Effector memory CD4-positive, alpha-beta T cell (primary cell): ENCODE measurements around the gene ALPK3.

Source experiments
- DNase-seq, 3 donors: peaks; one replicate each; pipeline ENCODE4 v3.0.0-alpha.2; 2020
- H3K27ac ChIP-seq: 2 replicates; pipeline ENCODE4 v1.7.0; 2013; ENCODE audit warnings: mild to moderate bottlenecking, low read length, moderate library complexity; ENCODE audit not compliant: insufficient read depth, poor library complexity, severe bottlenecking
- H3K27me3 ChIP-seq: replicated peaks from 2 replicates; pipeline ENCODE4 v1.7.0; 2013; ENCODE audit warnings: mild to moderate bottlenecking, low read length; ENCODE audit not compliant: insufficient read depth, control insufficient read depth, poor library complexity, severe bottlenecking
- H3K36me3 ChIP-seq: 2 replicates; pipeline ENCODE4 v1.7.0; 2013; ENCODE audit warnings: mild to moderate bottlenecking, low read length, moderate library complexity; ENCODE audit not compliant: control insufficient read depth, insufficient read depth
- H3K4me1 ChIP-seq: 2 replicates; pipeline ENCODE4 v1.7.0; 2013; ENCODE audit warnings: low read length, mild to moderate bottlenecking; ENCODE audit not compliant: control insufficient read depth, insufficient read depth, poor library complexity, severe bottlenecking
- H3K4me3 ChIP-seq: 2 replicates; pipeline ENCODE4 v1.7.0; 2013; ENCODE audit warnings: low read length, low read depth, mild to moderate bottlenecking; ENCODE audit not compliant: insufficient read depth, poor library complexity, severe bottlenecking
- H3K9me3 ChIP-seq: 2 replicates; pipeline ENCODE4 v1.7.0; 2013; ENCODE audit warnings: mild to moderate bottlenecking, low read length, moderate library complexity; ENCODE audit not compliant: control insufficient read depth

The ALPK3 gene

GRCh38 chr15:84811828-84812227, 5.3 kb upstream of the ALPK3 start:
- Histone ChIP-seq H3K4me3 (no peak overlapping the region), H3K27ac (no peak overlapping the region), H3K4me1 (no peaks in the 10 kb centered on the region), H3K27me3 (no peaks in the 10 kb centered on the region), H3K9me3 (no peaks in the 10 kb centered on the region), H3K36me3 (no peaks in the 10 kb centered on the region)
- DNase-seq = no peak

DNA sequence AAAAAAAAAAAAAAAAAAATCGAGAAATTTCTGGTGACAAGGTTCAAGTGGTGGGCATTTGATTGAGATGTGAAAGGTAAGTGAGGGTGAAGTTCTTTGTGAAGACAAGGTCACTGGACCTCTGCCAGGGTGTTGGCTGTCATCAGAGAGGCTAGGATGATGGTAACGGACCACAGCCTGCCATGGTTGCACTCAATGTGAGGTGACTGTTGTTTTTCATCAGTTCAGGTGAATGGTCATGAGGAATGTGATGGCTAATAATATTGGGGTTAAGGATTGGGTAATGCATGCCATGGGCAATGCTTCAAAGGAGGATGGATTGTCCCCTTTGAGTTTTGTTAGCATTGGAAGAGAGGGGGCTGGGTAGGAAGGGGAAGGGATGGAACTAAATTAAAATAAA, 4.3 kb upstream of the ALPK3 start:
- no peak for DNase-seq
- H3K27me3 ChIP-seq = no peaks in the 10 kb centered on the region
- H3K9me3 ChIP-seq = no peaks in the 10 kb centered on the region
- no peak overlapping the region for H3K27ac ChIP-seq
- no peak overlapping the region for H3K4me3 ChIP-seq
- H3K4me1 ChIP-seq = peaks cover 1% of the 10 kb centered on the region
- H3K36me3 ChIP-seq = no peaks in the 10 kb centered on the region

DNA sequence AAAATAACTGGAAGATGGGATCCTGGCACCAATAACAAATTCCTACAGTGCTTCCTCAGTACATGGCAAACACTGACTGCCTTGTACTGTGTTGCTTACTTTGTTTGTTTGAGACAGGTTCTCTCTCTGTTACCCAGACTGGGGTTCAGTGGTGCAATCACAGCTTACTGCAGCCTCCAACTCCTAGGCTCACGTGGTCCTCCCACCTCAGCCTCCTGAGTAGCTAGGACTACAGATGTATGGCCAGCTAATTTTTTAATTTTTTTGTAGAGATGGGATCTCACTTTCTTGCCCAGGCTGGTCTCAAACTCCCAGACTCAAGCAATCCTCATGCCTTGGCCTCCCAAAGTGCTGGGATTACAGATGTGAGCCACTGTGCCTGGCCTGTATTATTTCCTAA, 3.7 kb upstream of the ALPK3 start:
- no peak overlapping the region for H3K4me3 ChIP-seq
- H3K9me3 ChIP-seq = no peaks in the 10 kb centered on the region
- DNase-seq = no peak
- H3K27ac ChIP-seq = no peak overlapping the region
- H3K36me3 ChIP-seq = no peaks in the 10 kb centered on the region
- no peaks in the 10 kb centered on the region for H3K27me3 ChIP-seq
- peaks cover 6% of the 10 kb centered on the region for H3K4me1 ChIP-seq

DNA sequence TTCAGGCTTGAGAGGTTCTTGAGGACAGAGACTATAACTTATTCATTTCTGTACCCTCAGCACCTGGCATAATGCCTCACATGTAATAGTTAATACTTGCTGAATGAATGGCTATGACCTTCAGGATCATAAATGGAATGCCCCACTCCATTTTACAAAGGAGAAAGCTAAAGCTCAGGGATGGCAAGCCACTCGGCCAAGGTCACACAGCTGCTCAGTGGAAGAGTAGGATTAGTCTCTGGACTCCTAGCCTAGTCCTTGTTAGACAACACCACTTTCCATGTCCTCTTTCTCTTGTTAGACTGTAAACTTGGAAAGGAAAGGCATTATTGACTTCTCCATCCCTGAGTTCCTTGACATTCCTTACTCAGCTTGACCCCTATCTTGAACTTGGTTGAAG, 3.2 kb upstream of the ALPK3 start:
- Histone ChIP-seq H3K27me3 (no peaks in the 10 kb centered on the region), H3K4me1 (peaks cover 6% of the 10 kb centered on the region), H3K4me3 (no peak overlapping the region), H3K9me3 (no peaks in the 10 kb centered on the region), H3K27ac (no peak overlapping the region), H3K36me3 (no peaks in the 10 kb centered on the region)
- no peak for DNase-seq

DNA sequence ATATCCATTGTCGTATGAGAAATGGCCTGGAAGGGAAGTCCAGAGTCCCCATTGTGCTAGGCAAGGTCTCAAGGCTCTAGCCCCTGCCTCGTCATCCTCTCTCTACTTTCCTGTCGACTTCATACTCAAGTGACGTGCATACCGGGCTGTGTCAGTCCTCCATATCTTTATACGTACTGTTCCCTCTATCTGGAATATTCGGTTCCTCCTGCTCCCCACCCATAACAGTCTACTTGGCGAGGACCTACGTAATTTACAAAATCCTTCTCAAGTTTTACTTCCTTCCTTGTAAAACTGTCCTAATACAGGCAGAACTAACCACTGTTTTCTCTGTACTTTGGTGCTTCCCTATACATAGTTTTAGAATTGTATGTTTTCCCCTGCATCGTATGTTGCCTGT, 2.2 kb upstream of the ALPK3 start:
- H3K4me1 ChIP-seq = peaks cover 6% of the 10 kb centered on the region
- H3K9me3 ChIP-seq = no peaks in the 10 kb centered on the region
- no peak for DNase-seq
- no peaks in the 10 kb centered on the region for H3K36me3 ChIP-seq
- no peaks in the 10 kb centered on the region for H3K27me3 ChIP-seq
- H3K4me3 ChIP-seq = no peak overlapping the region
- H3K27ac ChIP-seq = no peak overlapping the region

- DNase-seq = no peak
- Histone ChIP-seq H3K4me1 (peaks cover 6% of the 10 kb centered on the region), H3K27ac (no peak overlapping the region), H3K4me3 (no peak overlapping the region), H3K27me3 (no peaks in the 10 kb centered on the region), H3K9me3 (no peaks in the 10 kb centered on the region), H3K36me3 (no peaks in the 10 kb centered on the region)
Observed at GRCh38 chr15:84817466-84818081, 418 bp downstream of the ALPK3 start.

DNA sequence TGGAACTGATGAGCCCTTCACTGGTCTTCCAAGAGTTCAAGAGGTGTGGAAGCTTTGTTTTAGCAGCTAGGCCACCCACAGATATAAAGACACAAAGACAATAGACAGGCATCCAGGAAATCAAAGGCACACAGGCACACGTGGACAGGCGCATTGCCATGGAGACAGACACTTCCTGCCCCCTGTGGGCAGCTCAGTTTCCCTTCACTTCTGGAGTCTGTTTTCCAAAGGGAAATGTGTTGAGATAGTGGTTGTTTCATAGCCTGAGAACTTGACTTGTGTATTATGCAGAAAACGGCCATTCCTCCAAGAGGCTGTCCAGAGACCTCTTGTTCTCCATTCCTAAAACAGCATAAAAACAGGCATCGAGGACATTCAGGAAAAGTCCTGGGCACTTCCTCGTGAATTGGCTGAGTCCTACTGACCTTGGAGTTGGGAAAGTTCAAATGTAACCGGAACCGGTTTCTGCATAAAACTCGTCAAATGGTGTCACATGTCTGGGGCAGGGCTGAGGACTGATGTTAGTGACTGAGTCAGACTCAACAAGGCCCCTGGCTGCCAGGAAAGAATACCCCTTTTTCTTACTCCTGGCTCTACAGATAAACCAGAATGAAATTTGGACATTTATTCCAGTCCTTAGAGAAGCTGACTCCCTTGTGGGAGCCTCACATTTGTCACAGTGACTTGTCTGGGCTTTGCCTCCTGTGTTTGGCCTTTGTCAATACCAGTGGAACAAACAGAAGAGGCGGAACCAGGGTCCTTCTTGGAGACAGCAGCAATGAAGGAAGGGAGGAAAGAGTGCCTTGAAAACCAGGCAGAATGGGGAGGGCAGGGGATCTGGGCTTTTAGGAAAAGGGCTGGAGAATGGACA, 1.3 kb downstream of the ALPK3 start:
- Histone ChIP-seq H3K4me1 (peaks cover 6% of the 10 kb centered on the region), H3K27me3 (no peaks in the 10 kb centered on the region), H3K27ac (no peak overlapping the region), H3K9me3 (no peaks in the 10 kb centered on the region), H3K4me3 (no peak overlapping the region), H3K36me3 (no peaks in the 10 kb centered on the region)
- DNase-seq = no peak

DNA sequence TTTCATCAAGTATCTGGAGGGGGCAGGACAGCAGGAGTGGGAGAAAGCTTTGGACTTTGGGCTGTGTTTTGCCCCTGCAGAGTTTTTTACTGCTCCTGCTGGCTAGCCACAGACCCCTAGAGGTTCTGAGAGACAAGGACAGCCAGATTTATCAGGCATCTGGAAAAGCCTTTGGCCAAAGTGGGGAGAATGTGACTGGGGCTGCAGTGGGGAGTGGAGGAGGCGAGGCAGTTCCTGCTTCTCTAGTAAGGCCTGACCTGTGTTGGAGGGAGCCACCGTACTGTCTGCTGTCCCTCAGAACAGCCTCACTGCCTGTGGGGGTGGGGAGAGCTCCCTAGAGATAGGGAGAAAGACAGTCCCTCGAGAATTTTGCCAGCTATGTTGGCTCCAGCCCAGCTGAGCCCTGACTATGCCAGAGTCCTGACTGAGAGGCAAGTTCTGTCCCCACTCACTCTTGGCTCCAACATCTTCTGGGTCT, 2.2 kb downstream of the ALPK3 start:
- no peaks in the 10 kb centered on the region for H3K36me3 ChIP-seq
- no peak overlapping the region for H3K4me3 ChIP-seq
- peaks cover 6% of the 10 kb centered on the region for H3K4me1 ChIP-seq
- no peak for DNase-seq
- H3K9me3 ChIP-seq = no peaks in the 10 kb centered on the region
- H3K27me3 ChIP-seq = no peaks in the 10 kb centered on the region
- H3K27ac ChIP-seq = no peak overlapping the region

- Histone ChIP-seq H3K4me1 (peaks cover 6% of the 10 kb centered on the region), H3K9me3 (no peaks in the 10 kb centered on the region), H3K27me3 (no peaks in the 10 kb centered on the region), H3K4me3 (no peak overlapping the region), H3K27ac (no peak overlapping the region), H3K36me3 (no peaks in the 10 kb centered on the region)
- no peak for DNase-seq
Observed at GRCh38 chr15:84819791-84820190, 2.6 kb downstream of the ALPK3 start.

- no peaks in the 10 kb centered on the region for H3K27me3 ChIP-seq
- peaks cover 6% of the 10 kb centered on the region for H3K4me1 ChIP-seq
- H3K9me3 ChIP-seq = no peaks in the 10 kb centered on the region
- no peaks in the 10 kb centered on the region for H3K36me3 ChIP-seq
- no peak overlapping the region for H3K27ac ChIP-seq
- H3K4me3 ChIP-seq = no peak overlapping the region
- DNase-seq = no peak
Observed at GRCh38 chr15:84821501-84822021, 4.4 kb downstream of the ALPK3 start.
